A549 (cell line): Measurements from ENCODE around the gene HS3ST5. TPM values are rescaled to one million over a fixed set of nuclear protein-coding genes. Genes with fewer than 3 reads are reported as not detected.

Experiments used
- ATAC-seq, 2 experiments: fragments of 200-7000 bp in 1 of 2; fragments of >200 bp in 1 of 2; cut with Nextera tagmentation in 1 of 2; cut with Tn5 transposase in 1 of 2; 3 replicates each; pipeline versions ENCODE4 v1.8.0 to v1.9.1; 2018 to 2020; ENCODE audit warnings: mild to moderate bottlenecking in 1 of 2, moderate library complexity in 1 of 2
- CTCF ChIA-PET: fragments of 300-600 bp; sonication (Branson Sonifier 250); formaldehyde crosslinking; extraction: SDS; loops from one replicate; lab custom pipeline; 2021; ENCODE audit warnings: antibody characterized with exemption, inconsistent platforms; lab: Yijun Ruan, JAX
- POLR2A ChIA-PET: fragments of 350-600 bp; formaldehyde crosslinking; extraction: SDS; loops from one replicate; lab custom pipeline; 2021; ENCODE audit warnings: antibody characterized with exemption, inconsistent platforms; lab: Yijun Ruan, JAX
- DNase-seq, 2 experiments: peaks; one replicate each; pipeline versions ENCODE4 v3.0.0 to v3.0.0-alpha.2; 2011 to 2016; ENCODE audit warnings: low read depth in 1 of 2, low spot score in 1 of 2
- FAIRE-seq: peaks from 2 replicates; lab custom pipeline; 2011; peaks lifted over from hg19 to GRCh38; lab: Jason Lieb, UNC
- H3K27ac ChIP-seq, 2 experiments: fragments of >200 bp; sonication (Bioruptor Twin); formaldehyde crosslinking; 3 replicates each; pipeline ENCODE4 v1.5.1; 2016 to 2017
- H3K4me1 ChIP-seq: fragments of >200 bp; sonication (Bioruptor Twin); formaldehyde crosslinking; 3 replicates; pipeline ENCODE4 v1.6.1; 2016
- H3K4me2 ChIP-seq: fragments of >200 bp; sonication (Bioruptor Twin); formaldehyde crosslinking; 3 replicates; pipeline ENCODE4 v1.6.1; 2016
- H3K4me3 ChIP-seq: fragments of >200 bp; sonication (Bioruptor Twin); formaldehyde crosslinking; 3 replicates; pipeline ENCODE4 v1.5.1; 2016
- H3K9me3 ChIP-seq: fragments of >200 bp; sonication (Bioruptor Twin); formaldehyde crosslinking; 3 replicates; pipeline ENCODE4 v1.6.1; 2016
- BCL3 ChIP-seq: fragments of >200 bp; sonication (Bioruptor Twin); formaldehyde crosslinking; IDR thresholded peaks from 3 replicates; pipeline ENCODE4 v1.6.1; 2016
- CEBPB ChIP-seq, 2 experiments: fragments of >200 bp in 1 of 2; sonication (Bioruptor Twin) in 1 of 2; formaldehyde crosslinking in 1 of 2; IDR thresholded peaks; 2 replicates each; pipeline ENCODE4 v1.6.1; 2012 to 2016
- CTCF ChIP-seq: fragments of >200 bp; sonication (Bioruptor Twin); formaldehyde crosslinking; IDR thresholded peaks from 3 replicates; pipeline ENCODE4 v1.5.1; 2016
- E2F6 ChIP-seq: IDR thresholded peaks from 2 replicates; pipeline ENCODE4 v1.6.1; 2012; ENCODE audit warnings: low read depth, borderline replicate concordance
- EHF ChIP-seq: fragments of 250-450 bp; sonication (Bioruptor Pico); IDR thresholded peaks from 2 replicates; pipeline ENCODE4 v1.5.0; 2020; ENCODE audit warnings: mild to moderate bottlenecking
- ELK1 ChIP-seq: fragments of 150-350 bp; IDR thresholded peaks from 2 replicates; pipeline ENCODE4 v1.6.1; 2014; ENCODE audit warnings: low read depth, mild to moderate bottlenecking, low read length
- ESRRA ChIP-seq: fragments of 150-350 bp; IDR thresholded peaks from 2 replicates; pipeline ENCODE4 v1.6.1; 2014; ENCODE audit warnings: mild to moderate bottlenecking, low read length, borderline replicate concordance
- FOSB ChIP-seq: fragments of 250-450 bp; sonication (Bioruptor Pico); IDR thresholded peaks from 2 replicates; pipeline ENCODE4 v1.5.0; 2020; ENCODE audit warnings: mild to moderate bottlenecking, moderate library complexity
- GATA3 ChIP-seq: IDR thresholded peaks from 2 replicates; pipeline ENCODE4 v1.6.1; 2012; ENCODE audit warnings: borderline replicate concordance
- HES2 ChIP-seq: fragments of >200 bp; sonication (Bioruptor Twin); formaldehyde crosslinking; IDR thresholded peaks from 2 replicates; pipeline ENCODE4 v1.6.1; 2016
- HMGXB4 ChIP-seq: fragments of 250-450 bp; sonication (Bioruptor Pico); IDR thresholded peaks from 2 replicates; pipeline ENCODE4 v1.5.0; 2021; ENCODE audit warnings: mild to moderate bottlenecking, moderate library complexity, borderline replicate concordance
- HOXA7 ChIP-seq: fragments of 250-450 bp; sonication (Bioruptor Pico); IDR thresholded peaks from 2 replicates; pipeline ENCODE4 v1.5.0; 2020; ENCODE audit warnings: mild to moderate bottlenecking, moderate library complexity
- HOXB13 ChIP-seq: fragments of 250-450 bp; sonication (Bioruptor Pico); IDR thresholded peaks from 2 replicates; pipeline ENCODE4 v1.5.0; 2020; ENCODE audit warnings: low read depth, mild to moderate bottlenecking, moderate library complexity
- KDM5A ChIP-seq: fragments of 200-600 bp; sonication (generic); IDR thresholded peaks from 2 replicates; pipeline ENCODE4 v1.6.1; 2016; ENCODE audit warnings: antibody characterized with exemption, mild to moderate bottlenecking
- MAFK ChIP-seq: fragments of 450-650 bp; IDR thresholded peaks from 2 replicates; pipeline ENCODE4 v1.6.1; 2014; ENCODE audit not compliant: partially characterized antibody
- MAX ChIP-seq: IDR thresholded peaks from 2 replicates; pipeline ENCODE4 v1.6.1; 2012
- MAZ ChIP-seq: fragments of 150-350 bp; IDR thresholded peaks from 2 replicates; pipeline ENCODE4 v1.6.1; 2014; ENCODE audit warnings: antibody characterized with exemption, low read depth, low read length, borderline replicate concordance
- RAD21 ChIP-seq, 2 experiments: fragments of >200 bp in 1 of 2; sonication (Bioruptor Twin) in 1 of 2; formaldehyde crosslinking in 1 of 2; IDR thresholded peaks in 1 of 2; conservative IDR thresholded peaks in 1 of 2; 2 replicates in 1 of 2; 3 replicates in 1 of 2; pipeline ENCODE4 v1.6.1; 2012 to 2018; ENCODE audit warnings: inconsistent platforms in 1 of 2
- RCOR1 ChIP-seq: fragments of 150-350 bp; IDR thresholded peaks from 2 replicates; pipeline ENCODE4 v1.6.1; 2014; ENCODE audit warnings: antibody characterized with exemption, low read length, low read depth
- RFX5 ChIP-seq: fragments of 450-650 bp; IDR thresholded peaks from 2 replicates; pipeline ENCODE4 v1.7.1; 2014; ENCODE audit warnings: antibody characterized with exemption, mild to moderate bottlenecking, moderate library complexity
- TFCP2L1 ChIP-seq: fragments of 250-450 bp; sonication (Bioruptor Pico); IDR thresholded peaks from 2 replicates; pipeline ENCODE4 v1.5.0; 2021; ENCODE audit warnings: mild to moderate bottlenecking
- WGBS: methylation state at CpG from one replicate; pipeline ENCODE4 v1.1.6; 2017; ENCODE audit errors: missing lambda C conversion rate; 5-methylcytosine and 5-hydroxymethylcytosine counted together
- polyA plus RNA-seq, 4 experiments: library from polyadenylated mRNA; depleted of rRNA in 3 of 4; stranded (reverse); fragments of >200 nt; fragmentation: RNase III in 1 of 4; extraction: RNeasy Plus Mini Kit Qiagen cat#74134 plus additional on column Dnase treatment in 1 of 4; gene quantifications; 2 replicates in 3 of 4; 3 replicates in 1 of 4; pipeline ENCODE4 v1.2.3, GENCODE V29; 2011 to 2017

The HS3ST5 gene
- polyA plus RNA-seq, 2 of the 4 experiments (the other 2 are of a cell fraction), result not detected

GRCh38 chr6:114292431-114292830 is 50.4 kb downstream of the HS3ST5 start (continued):
- TF ChIP-seq HOXB13 (CRISPR knock-in tag), result no peak
- TF ChIP-seq KDM5A, result no peak
- TF ChIP-seq FOSB (CRISPR knock-in tag), result no peak
- no peak for TF ChIP-seq HES2
- TF ChIP-seq TFCP2L1 (CRISPR knock-in tag), result no peak

GRCh38 chr6:114291428-114291827 is 51.4 kb downstream of the HS3ST5 start:
- TF ChIP-seq ELK1, result no peak
- no peak for TF ChIP-seq RFX5
- TF ChIP-seq ESRRA, result no peak
- TF ChIP-seq RCOR1, result no peak
- no peak for TF ChIP-seq RAD21 (conservative IDR thresholded peaks at IDR 0.05 in 1 of 2, IDR thresholded peaks at IDR 0.05 in 1 of 2)
- no peak for TF ChIP-seq GATA3
- no peak for TF ChIP-seq MAZ
- TF ChIP-seq CTCF, result no peak
- no peak for TF ChIP-seq MAX
- no peak for TF ChIP-seq CEBPB (IDR thresholded peaks at IDR 0.05)
- no peak for TF ChIP-seq MAFK
- no peak for TF ChIP-seq HES2
- TF ChIP-seq EHF (CRISPR knock-in tag), result no peak
- Histone ChIP-seq H3K9me3 (no peaks in the 10 kb centered on the region), H3K4me2 (no peak overlapping the region), H3K4me3 (no peak overlapping the region), H3K4me1 (no peaks in the 10 kb centered on the region), H3K27ac (no peak overlapping the region)
- POLR2A ChIA-PET, result no interaction called here
- WGBS, result 3% methylated on average over 2 of the region's 2 CpGs
- no peak for FAIRE-seq
- CTCF ChIA-PET, result no interaction called here
- DNase-seq, result no peak
- ATAC-seq, result no peak

GRCh38 chr6:114290864-114291263 is 52.0 kb downstream of the HS3ST5 start:
- WGBS, result 0% methylated on average over 3 of the region's 3 CpGs
- Histone ChIP-seq H3K27ac (no peak overlapping the region), H3K4me3 (no peak overlapping the region), H3K4me1 (no peaks in the 10 kb centered on the region), H3K9me3 (no peaks in the 10 kb centered on the region), H3K4me2 (no peak overlapping the region)
- no peak for TF ChIP-seq CEBPB (IDR thresholded peaks at IDR 0.05)
- TF ChIP-seq HOXA7, result no peak
- TF ChIP-seq BCL3, result no peak
- no peak for TF ChIP-seq E2F6
- no peak for TF ChIP-seq HMGXB4 (CRISPR knock-in tag)
- DNase-seq (no peak), ATAC-seq (no peak), FAIRE-seq (no peak)
- ChIA-PET POLR2A (no interaction called here), CTCF (no interaction called here)
